Measurements from ENCODE around the gene PCYT1A.

The PCYT1A gene

DNA sequence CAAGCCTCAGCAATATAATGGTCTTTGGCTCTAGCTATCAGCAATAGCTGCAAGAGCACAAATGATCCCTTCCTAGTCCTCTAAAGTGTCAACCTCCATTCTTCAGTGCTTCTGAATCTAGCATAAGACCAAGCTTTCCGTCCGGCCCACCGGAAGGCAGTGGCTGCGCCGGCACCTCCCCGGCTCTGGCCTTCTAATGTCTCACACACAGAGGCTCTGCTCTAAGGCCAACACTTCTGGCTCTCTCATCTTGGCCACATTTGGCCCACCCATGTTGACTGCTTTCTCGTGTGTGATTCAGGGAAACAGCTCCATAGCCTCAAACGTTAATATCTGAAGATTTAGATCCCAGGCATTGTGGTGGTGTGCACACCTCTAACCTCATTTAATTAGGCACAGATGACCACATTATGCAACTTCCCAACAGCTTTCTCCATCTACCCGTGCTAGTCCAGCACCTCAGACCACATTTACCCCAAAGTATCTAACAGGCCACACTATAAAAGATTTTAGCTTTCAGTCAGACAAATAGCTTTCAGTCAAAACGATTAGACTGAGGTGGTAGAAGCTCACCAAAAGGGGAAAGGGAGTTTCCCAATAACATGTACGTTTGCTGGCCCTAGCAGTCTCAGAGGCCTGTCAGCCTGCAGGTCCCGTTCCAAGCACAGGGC is 51.9 kb downstream of the PCYT1A start:
- DNase-seq, result no peak

DNA sequence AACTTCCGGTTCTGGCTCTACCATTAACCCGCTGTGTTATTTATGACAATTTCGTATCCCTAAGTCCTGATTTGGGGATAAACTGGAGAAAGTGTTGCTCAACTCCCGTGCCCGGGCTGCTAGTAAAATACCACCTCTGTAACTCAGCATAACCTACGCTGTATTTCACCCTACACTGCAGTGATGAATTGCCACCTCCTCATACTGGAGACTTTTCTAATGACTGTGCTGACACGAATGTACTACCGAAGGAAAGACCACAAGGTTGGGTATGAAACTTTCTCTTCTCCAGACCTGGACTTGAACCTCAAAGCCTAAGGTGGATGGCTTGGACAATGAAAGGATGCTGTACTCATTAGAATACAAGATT is 54.7 kb downstream of the PCYT1A start:
- no peak for DNase-seq

DNA sequence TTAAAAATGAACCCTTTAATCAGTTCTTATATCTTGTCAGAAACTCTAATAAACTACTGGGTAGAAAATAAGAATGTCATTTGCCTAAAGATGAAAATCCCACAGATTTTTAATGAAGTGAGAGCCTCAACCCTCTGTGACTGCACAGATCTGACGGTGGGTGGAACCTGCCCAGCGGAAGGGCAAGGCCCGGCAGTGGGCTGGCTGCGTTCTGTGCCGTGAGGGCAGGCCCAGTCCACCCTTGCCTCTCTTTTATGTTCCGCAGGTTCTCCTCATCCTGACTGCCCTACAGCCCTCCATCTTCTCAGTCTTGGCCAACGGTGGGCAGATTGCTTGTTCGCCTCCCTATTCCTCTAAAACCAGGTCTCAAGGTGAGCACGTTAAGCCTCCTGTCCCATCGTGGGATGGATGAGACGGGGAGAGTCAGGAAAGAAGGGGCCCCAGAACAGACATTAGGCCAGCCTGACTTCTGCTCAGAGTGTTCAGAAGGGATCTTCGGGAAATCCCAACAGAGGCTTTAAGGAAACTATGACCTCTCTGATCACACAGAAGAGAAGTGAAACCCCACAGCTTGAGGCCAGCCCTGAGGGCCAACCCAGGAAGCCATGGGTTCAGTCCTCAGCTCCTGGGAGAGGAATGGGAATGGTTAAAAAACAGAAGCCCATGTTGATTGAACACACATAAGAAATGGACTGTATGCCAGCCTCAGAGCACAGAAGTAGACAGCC is 55.2 kb downstream of the PCYT1A start:
- DNase-seq, result no peak

DNA sequence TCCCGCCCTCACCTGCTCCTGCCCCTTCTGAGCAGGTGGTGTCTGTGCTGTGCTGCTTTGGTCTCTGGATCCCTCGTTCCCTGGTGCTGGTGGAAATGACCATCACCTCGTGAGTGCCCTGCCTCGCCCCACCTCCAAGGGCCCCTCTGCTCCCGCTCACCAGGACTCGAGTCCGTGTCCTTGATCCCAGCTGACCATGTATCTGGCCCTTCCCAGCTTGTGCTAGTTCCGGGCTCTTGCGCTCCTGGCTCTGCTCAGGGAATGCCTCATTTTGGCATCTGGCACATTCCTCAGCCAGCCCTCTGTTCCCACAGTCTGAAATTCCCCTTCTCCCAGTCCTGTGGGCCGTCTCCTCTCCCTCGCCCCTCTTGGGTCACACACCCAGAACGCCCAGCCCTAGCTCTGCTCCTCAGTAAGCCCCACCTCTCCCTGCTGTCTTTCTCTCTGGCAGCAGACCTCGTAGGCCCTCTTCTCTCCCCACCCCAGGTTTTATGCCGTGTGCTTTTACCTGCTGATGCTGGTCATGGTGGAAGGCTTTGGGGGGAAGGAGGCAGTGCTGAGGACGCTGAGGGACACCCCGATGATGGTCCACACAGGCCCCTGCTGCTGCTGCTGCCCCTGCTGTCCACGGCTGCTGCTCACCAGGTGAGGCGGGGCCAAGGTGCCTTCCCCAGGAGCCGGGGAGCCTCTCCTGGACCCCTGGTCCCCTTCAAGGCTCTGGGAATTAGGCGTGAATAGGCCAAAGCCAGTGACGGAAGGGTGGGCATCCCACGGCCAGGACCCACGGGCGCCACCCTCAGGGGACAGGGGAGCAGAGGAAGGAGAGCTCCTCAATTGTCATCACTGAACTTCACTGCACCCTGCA is 59.7 kb downstream of the PCYT1A start:
- DNase-seq, result no peak

DNA sequence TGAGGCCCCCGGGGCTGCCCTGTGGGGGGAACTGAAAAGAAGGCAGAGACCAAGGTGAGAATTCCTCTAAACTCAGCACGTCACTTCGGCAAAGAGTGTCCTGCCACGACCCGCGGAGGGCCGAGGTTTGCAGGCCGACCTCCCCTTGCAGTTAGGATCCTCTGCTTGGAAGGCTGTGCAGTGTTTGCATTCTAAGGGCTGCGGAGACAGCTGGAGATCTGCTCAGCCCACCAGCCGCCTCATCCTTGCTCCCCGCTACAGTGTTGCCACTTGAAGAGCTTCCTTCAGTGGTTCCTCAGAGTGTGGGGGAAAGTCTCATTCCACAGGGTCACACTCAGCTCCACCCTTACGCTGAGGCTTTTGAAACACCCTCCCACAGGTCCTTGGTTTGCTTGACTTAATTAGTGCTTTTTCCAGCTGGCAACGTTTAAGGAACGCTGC is 60.4 kb downstream of the PCYT1A start:
- DNase-seq, result no peak

DNA sequence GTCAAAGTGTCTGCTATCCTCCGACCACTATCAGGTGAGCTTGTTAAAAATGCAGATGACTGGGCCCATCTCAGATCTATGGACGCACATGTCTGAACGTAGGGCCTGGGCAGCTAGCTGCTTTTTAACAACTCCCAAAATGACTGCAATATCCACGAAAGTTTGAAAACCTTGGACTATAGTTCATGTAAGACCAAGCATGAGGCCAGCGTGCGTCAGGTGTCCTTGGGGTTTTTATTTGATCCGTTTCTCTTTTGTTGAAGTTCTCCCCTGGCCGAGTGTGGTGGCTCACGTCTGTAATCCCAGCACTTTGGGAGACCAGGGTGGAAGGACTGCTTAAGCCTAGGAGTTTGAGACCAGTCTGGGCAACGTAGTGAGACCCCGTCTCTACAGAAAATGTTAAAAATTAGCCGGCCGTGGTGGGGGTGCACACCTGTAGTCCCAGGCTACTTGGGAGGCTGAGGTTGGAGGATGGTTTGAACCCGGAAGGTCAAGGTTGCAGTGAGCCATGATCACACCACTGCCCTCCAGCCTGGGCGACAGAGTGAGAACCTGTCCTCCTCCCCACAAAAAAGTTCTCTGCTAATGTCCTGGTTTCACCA is 61.7 kb downstream of the PCYT1A start:
- no peak for DNase-seq

DNA sequence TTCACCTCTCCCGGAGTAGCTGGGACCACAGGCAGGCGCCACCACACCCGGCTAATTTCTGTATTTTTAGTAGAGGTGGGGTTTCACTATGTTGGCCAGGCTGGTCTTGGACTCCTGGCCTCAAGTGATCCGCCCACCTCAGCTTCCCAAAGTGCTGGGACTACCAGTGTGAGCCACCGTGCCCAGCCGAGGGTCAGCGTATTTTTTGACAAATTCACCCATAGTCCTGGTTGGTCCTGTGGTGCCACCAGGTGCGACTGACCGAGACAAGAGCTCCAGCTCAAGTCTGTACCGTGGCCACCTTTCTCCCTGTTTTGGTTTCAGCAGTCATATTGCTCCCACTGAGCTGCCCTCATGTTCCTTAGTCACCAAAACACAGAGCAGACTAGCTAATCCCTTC is 62.4 kb downstream of the PCYT1A start:
- no peak for DNase-seq

DNA sequence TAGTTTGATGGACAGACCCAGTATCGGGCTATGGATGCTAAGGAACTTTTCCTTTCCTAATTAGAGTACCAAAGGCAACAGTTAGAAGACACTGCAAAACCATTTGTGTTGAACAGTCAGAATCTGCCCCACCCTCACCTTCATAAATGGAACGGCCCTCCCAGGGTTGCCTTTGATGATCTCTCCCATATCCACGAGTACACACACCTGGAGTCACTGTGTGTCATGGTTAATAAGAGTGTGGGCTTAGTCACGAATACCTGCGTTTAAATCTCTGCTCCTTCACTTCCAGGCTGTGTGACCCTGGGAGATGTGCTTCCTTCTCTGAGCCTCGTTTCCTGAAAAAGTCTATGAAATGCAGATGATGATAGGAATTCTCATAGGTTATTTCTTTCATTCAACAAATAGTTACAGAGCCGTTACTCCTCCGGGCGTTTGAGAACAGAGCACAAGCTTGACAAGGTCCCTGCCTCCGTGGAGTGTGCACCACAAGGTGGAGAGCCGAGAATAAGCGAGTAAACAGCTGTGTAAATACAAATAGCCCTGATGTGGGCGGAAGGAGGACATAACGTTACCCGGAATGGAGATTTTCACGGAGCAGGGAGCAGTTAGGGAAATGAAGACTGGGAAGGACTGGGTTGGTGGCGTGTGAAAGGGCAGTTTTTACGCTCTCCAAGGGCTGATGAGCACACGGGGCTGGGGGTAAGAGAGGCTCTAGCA is 64.5 kb downstream of the PCYT1A start:
- no peak for DNase-seq

DNA sequence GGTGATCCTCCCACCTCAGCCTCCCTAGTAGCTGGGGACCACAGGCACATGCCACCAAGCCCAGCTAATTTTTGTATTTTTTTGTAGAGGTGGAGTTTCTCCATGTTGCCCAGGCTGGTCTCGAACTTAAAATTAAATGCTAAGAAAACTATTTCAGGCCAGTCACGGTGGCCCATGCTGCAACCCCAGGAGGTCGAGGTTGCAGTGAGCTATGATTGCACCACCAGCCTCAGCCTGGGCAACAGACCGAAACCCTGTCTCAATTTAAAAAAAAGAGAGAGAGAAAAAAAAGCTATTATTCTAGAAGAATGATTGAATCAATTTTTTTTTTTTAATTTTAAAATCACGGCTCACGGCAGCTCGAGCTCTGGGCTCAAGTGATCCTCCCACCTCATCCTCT is 66.5 kb downstream of the PCYT1A start:
- no peak for DNase-seq

DNA sequence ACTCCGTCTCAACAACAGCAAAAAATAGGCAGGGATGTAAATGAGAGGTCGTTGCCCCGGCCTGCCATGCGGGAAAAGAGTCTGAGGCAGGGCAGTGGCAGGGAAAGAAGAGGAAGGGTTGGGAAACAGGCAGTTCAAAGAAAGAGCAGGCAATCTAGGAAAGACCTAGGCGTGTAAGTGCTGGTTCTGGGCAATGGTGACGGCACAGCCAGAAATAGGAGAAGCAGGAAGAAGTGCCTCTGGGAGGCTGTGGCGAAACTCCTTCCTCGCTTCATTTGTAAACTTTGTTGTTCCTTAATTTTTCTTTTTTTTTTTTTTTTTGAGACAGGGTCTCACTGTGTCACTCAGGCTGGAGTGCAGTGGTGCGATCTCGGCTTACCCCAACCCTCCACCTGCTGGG is 66.9 kb downstream of the PCYT1A start:
- DNase-seq, result no peak

DNA sequence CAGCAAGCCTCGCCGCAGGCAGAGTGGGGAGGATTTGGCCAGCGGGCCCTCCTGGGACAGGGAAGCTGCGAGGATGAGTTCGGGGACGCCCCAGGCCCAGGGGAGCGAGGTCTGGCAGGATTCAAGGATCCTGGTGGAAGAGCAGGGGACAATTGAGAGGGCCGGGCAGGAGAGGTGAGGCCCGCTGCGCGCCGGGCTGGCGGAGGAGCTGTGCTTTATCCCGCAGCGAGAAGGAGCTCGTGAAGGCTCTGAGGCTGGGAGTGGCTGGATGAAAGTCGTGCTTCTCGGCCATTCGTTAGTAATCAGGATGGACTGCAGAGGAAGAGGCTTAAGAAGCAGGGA is 67.6 kb downstream of the PCYT1A start:
- DNase-seq, result no peak

DNA sequence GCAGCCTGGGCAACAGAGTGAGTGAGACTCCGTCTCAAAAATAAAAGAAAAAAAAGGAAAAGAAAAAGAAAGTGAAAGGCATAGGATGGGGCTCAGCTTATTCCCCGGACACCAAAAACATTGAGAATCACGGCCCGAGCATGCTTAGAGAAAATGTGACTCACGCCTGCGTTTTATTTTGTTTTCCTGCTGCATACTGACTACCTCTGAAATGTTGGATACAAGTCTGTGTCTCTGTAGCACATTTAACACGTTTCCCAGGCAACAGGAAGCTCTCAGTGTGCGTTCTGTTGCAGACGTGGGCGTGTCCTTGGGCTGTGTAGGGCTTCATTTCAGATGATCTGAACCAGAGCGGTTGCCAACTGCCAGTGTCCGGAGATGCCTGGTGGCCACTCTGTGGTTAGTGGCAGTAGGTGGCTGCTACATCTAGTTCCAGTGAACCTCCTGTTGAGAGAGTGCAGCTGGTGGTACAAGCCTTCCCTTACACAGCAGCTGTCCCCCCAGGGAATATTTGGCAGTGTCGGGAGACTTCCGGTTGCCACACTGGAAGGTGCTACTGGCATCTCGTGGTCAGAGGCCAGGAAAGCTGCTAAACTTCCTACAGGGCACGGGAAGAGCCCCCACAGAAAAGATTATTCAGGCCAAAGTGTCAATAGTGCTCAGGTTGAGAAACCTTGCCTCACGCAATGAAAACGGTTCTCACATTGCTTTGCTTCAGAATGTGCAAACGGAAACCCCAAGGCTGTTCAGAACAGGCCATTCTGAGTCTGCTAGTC is 68.1 kb downstream of the PCYT1A start:
- peak; percentile 80 for DNase-seq

DNA sequence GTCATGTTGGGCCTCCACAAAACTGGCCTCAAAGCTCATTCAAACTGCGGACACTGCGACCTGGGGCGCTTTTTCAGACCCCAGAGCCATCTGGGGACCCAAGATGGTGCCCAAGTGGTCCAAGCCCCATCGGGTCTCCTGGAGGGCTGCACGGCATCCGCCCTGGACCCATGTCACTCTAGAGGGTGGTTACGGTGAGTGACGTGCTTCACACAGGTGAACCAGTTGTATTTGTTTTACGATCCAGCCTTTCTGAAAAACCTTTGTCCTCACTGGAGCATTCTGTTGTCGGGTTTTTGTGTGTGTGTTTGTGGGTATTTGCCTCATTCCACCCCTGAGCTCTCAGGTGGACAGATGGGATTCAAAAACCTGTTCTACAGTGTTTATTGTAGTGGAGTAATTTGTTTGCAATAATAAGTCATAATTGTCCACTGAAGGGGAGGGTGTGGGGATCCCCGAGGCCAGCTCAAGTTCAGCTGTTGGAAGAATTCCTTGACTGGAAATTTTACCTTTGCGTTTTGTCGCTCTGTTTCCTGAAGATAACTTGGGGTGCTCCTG is 69.3 kb downstream of the PCYT1A start:
- no peak for DNase-seq

DNA sequence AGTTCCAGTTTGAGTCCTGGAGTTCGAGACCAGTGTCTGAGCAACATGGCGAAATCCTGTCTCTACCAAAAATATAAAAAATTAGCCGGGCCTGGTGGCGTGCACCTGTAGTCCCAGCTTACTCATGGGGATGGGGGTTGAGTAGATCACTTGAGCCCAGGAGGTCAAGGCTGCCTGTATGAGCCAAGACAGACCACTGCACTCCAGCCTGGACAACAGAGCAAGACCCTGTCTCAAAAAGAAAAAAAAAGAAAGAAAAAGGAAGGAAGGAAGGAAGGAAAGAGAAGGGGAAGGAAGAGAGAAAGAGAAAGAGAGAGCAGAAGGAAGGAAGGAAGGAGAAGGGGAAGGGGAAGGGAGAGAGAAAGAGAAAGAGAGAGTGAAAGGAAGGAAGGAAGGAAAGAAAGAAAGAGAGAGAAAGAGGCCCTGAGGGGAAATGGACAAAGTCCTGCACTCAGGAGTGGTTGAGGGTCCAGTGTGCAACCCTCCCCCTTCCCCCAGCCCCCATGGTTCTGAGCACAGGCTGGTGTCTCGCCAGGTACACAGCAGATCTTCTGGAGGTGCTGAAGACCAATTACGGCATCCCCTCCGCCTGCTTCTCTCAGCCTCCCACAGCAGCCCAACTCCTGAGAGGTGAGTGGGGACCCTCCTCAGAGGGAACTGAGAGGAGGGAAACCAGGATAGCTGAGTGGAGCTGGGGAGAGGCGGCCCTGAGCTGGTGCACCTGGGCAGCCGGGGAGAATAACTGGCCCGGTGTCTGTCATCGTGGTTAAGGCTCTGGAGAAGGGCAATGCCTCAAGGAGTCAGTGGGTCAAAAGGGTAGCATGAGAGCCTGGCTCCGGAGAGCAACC is 70.0 kb downstream of the PCYT1A start:
- no peak for DNase-seq

DNA sequence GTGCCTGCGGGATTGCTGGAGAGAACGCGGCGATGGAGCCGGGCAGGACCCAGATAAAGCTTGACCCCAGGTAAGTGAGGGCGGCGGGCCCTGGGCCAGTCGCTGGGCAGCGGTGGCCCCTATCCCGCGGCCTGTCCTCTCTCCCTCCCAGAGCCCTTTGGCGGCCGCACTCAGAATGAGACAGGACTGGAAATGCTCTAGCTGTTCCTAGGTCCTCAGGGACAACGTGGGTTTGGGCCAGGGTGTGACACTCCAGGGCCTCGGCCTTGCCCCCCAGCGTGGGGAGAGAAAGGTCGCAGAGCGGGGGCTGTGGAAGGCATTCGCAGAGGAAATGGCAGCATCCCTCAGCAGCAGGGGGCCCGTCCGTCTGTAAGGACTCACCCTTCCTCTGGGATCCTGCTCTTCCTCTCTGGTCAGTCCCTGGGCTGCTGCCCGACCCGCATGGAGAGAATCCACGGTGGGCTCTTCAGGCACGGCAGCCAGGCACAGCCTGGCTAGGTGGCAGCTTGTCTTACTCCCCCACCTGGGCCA is 70.8 kb downstream of the PCYT1A start:
- no peak for DNase-seq

DNA sequence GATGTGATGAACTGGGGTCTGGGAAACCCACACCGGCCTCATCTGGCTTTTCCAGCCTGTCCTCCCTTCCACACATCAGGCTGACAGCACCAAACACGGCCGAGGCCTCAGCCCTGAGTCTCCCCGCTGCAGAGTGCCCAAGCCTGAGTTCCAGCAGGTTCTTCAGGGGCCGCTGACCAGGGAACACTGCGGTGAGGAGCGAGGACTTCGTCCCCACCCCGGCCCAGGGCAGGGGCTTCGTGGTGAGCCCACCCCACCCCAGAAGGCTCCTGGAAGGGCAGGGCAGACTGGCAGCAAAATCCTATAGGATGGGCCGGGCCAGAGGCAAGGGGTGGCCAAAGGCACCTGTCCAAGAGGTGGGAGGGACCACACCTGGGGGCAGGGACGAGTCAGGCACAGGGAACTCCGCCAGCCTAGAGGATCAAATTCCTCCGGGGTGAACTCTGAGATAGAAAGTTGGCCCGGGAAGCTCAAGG is 71.4 kb downstream of the PCYT1A start, which contains the start of gene SLC51A:
Gene SLC51A (plus strand): TSS at position 446 of the 476 bp plus-strand sequence. CDS start 179 bp downstream, outside the sequence.
- DNase-seq, result no peak

DNA sequence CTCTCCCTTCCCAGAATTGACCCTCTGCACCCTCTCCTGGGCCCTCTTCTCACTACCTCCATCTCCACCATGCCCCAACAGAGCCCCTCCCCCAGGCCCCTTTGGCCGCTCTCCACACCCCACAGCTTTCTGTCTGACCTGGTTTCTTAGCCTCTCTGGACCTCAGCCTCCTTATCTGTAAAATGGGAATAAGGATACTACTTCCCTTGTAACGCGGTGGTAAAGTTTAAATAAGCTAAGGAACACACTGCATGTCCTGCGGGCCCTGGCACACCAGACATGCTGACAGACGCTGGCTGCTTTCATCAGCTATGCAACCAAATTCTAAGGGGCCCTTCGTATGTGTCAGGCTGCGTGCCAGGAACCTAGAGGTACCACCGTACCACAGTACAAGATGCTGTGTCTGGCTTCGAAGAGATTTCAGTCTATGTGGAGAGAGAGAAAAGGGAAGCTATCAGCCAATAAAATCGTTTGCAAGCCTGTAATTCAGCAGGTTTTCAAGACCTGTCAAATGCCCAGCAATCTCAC is 72.0 kb downstream of the PCYT1A start:
- no peak for DNase-seq

DNA sequence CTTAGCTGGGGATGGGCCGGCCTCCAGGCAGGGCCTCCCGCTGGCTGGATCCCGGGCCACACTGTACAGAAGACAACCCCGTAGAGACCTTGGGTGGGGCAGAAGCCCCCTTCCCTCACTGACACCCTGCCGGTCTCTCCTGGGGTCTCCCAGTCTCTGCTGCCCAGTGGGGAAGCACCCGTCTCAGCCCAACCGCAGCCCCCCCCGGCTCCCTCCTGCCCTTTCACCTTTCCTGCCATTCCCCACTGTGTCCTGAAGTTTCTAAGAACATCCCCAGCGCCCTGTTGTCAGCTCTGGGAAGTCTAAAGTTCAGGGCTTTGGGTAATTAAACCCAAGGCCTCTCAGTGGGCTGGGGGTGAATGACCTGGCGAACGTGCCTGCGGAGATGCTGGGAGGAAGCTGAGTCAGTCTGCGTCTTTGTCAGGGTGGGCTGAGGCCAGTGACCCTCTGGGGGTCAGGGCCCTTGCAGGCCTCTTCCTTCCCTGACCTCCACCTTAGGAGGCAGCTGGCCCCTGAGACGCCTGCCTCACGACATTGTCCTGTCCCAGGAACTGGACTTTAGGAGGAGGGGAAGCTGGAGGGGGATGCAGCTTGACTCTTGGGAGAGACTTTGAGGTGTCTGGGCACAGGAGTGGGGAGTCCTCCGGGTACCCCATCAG is 72.6 kb downstream of the PCYT1A start:
- DNase-seq, result no peak
